Putamen (tissue), 1 donor: ENCODE data around the gene SLC47A1.
"Not testable (repeated sequence)": the region's sequence is repeated elsewhere in the genome, so short reads cannot be mapped to it uniquely, and the experiment has no call there.

Experiments
- DNase-seq: peaks from one replicate; pipeline ENCODE4 v3.0.0-alpha.2; 2016; ENCODE audit warnings: low spot score

SLC47A1 gene

DNA sequence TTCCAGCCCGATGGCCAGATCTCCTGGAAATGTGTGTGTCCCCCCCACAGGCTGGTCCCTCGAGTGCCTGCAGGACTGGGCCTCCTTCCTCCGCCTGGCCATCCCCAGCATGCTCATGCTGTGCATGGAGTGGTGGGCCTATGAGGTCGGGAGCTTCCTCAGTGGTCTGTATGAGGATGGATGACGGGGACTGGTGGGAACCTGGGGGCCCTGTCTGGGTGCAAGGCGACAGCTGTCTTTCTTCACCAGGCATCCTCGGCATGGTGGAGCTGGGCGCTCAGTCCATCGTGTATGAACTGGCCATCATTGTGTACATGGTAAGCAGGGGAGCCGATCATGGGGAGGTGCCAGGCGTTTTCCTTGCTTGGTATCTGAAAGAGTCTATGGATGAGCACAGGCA lies 22.1 kb downstream of the SLC47A1 start:
- DNase-seq = no peak

GRCh38 chr17:19558946-19559345 lies 25.3 kb downstream of the SLC47A1 start:
- DNase-seq = no peak

DNA sequence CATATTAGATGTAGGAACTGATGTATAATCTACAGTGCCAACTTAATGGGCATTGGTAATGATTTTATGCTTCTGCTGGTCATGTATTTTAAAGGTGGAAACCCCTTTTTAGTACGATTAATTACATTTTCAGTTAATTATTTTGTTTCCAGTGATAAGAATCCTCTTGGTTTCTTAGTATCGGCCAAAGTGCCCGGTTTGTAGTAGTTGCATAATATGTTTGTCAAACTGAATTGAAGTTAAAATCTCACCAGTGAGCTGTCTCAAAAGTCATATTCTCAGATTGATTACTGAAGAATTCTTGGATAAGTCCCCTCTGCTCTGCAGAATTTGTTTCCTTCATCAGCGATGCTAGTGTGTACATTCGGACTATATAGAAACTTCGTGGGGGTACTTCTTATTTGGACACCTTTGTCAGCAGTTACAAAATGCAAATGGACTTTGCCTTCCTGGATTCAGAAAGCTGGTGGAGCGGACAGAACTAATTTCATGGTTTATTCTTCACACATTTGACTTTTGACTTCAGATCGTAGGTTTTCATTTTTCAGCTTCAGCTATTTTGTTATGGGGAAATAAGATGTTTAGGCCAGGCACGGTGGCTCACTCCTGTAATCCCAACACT lies 28.2 kb downstream of the SLC47A1 start:
- DNase-seq = no peak

DNA sequence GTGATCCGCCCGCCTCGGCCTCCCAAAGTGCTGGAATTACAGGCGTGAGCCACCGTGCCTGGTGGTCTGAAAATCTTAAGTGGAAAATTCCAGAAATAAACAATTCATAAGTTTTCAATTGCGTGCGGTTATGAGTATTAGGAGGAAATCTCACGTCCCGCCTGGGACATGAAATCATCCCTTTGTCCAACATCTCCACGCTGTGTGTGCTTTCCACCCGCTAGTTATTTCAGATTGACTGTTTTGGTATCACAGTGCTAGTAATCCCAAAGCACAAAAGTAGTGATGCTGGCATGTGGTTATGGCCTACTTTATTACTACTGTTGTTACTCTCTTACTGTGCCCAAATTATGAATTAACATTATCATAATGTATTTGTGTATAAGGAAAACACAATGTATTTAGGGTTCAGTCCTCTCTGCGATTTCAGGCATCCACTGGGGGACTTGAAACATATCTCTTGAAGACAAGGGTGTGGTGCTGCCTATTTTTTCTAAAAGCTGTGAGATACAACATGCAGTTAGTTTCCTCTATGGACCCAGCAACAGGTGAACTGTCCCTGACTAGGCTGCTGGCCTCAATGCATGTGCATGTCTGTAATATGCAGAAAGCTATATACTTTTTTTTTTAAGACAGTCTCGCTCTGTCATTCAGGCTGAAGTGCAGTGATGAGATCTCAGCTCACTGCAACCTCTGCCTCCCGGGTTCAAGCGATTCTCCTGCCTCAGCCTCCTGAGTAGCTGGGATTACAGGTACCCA lies 32.3 kb downstream of the SLC47A1 start:
- no peak for DNase-seq

DNA sequence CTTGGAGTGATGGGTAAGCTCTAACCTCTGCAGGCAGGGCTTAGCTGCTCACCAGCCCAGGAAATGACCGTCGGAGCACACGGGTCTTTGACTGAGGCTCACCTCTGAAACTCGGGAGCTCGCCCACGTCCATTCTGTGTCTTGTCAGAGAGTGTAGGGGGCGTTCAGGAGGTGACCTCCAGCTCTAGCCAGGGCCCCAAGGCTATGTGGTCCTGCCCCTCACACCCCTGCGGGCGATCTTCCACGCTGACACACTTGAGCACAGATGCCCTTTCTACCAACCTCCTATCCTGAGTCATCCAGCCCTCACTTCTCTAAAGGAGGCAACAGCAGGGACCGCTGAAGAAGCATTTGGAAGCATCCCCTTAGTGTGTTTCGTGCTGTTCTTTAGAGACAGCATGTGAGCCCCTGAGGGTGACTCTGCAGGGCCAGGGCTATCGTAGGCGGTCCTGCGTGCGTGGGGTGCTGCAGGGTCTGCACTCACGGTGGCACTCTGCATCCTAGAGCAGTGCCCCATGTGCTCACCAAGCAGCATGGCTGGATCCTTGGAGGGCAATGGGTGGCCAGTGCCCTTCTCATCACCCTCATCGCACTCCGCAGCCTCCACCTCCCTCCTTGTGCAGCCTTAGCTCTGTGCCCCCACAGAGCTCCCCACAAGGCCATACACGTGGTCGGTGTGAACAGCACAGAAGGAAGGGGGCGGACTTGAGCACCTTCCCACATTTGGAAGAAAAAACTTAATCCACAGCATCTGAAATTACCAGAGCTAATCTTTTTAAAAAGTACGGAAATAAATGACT lies 33.8 kb downstream of the SLC47A1 start:
- DNase-seq = peak; percentile 10

DNA sequence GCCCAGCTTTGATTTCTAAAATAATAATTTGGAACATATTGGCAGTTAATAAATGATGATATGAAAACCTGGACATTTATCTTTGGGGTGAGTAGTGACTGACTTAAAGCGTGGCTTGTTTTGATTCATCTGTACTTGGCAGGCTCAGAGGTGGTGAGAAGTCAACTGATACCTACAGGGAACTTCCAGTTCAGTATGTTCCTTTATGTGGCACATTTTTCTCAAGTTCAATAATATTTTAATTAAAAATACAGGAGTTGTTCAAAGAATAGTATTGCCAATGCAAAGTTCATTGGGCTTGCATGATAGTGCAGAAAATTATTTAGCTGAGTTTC lies 34.3 kb downstream of the SLC47A1 start:
- no peak for DNase-seq

- no peak for DNase-seq
Measured at GRCh38 chr17:19569785-19570543, 36.3 kb downstream of the SLC47A1 start.

- DNase-seq = no peak
Measured at GRCh38 chr17:19570544-19571062, 36.9 kb downstream of the SLC47A1 start.

GRCh38 chr17:19573075-19573474 lies 39.4 kb downstream of the SLC47A1 start:
- DNase-seq = no peak

DNA sequence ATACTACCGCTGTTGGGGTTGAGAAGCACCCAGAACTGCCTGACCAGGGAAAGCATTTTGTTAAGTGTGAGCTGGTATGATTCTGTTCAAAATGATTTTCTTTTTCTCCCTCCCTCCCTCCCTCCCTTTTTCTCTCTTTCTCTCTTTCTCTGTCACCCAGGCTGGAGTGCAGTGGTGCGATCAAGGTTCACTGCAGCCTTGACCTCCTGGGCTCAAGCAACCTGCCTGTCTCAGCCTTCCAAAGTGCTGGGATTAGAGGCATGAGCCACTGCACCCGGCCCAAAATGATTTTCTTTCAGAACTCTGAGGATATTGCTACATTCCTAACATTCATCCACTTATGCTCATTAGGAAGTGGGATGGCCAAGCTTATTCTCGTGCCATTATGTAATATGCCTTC lies 41.3 kb downstream of the SLC47A1 start:
- no peak for DNase-seq

- no peak for DNase-seq
Measured at GRCh38 chr17:19578545-19578944, 44.9 kb downstream of the SLC47A1 start.

DNA sequence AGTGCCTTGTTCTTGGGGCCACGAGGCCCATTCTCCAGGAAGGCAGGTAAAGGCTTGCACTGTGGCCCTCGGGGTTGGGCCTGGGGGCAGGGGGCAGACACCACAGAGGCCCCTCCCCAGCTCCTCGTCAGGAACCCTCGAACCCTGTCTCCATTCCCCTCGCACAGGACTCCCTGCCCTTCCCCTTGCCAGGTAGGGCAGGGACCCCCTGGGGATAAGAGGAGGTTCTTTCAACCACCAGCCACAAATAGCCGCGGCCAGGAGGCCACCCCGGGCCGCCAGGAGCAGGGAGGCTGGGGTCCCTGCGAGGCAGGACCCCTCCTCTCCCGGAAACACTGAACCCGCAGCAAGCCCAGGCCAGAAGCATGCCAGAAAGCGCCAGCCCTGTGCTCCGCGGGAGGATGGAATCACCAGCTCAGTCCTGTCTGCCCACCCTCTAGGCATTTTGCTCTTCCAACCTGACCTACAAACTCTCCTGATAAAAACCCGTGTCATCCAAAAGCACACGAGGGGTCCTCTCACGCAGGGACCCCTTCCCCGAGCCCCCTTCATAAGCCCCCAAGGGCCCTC lies 45.6 kb downstream of the SLC47A1 start:
- no peak for DNase-seq

GRCh38 chr17:19579867-19580565 lies 46.4 kb downstream of the SLC47A1 start:
- no peak for DNase-seq

GRCh38 chr17:19580566-19580920 lies 46.9 kb downstream of the SLC47A1 start:
- not testable (repeated sequence) for DNase-seq

- DNase-seq = not testable (repeated sequence)
Measured at GRCh38 chr17:19582152-19582551, 48.5 kb downstream of the SLC47A1 start.

DNA sequence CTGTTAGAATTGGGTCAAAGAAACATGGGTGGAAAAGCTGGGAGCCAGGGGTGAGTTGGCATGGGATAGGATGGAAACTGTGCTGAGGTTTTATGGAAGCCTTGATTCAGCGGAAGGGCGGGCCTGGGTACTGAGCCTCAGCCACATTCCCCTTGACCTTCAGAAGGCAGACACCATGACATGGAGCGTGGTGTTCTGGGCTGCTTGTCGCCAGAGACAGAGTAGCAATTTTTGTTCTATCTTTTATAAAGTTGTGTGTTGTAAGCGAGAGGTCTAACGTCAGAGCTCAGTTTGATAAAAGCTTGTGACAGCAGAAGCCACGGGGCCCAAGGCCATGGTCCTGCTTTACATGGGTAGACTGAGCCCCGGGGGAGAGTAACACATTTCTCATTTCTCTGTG lies 50.2 kb downstream of the SLC47A1 start:
- DNase-seq = no peak

DNA sequence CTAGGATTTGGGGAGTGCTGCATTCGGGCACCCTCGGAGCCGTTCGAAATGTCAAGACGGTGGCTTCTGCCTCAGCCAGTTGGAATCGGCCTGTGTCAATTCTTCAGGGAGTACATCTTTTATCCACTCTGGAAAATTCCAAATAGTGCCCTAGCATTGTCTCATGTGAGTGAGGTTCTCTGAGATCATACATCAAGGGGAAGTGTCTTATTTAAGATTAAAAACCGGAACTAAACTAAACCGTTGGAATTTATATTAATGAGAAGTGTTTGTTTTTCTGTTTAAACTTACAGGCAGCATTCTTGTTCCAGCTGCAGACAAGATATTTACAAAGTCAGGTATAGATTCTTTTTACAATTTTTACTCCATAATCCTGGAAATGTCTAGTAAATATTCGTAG lies 56.8 kb downstream of the SLC47A1 start:
- no peak for DNase-seq

DNA sequence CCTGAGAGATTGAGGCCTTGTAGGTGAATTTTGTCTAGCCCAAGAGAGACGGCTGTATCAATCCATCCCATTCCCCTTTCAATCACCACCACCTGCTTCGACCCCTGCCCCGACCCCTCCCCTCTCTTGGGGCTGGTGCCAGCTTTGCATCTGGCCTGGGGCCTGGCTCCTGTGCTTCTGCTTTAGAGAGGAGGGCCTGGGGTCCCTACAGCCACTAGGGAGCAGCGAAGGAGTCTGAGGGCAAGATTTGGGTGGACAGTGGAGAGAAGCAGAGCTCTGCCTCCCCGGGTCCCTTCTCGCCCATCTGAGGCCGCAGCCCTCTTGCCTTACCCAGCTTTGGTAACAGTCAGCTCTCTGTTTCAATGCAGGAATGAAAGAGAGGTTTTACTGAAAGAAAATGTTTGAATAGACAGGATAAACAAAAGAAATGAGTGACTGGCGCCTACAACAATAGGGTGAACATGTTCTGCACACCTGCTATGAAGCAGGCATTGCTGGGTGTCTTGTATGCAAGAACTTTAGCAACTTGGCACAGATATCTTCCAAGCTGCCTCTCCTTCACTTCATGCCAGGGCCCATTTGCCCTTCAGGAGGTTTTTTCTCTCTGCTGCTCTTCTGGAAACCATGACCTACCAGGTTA lies 57.4 kb downstream of the SLC47A1 start:
- no peak for DNase-seq

DNA sequence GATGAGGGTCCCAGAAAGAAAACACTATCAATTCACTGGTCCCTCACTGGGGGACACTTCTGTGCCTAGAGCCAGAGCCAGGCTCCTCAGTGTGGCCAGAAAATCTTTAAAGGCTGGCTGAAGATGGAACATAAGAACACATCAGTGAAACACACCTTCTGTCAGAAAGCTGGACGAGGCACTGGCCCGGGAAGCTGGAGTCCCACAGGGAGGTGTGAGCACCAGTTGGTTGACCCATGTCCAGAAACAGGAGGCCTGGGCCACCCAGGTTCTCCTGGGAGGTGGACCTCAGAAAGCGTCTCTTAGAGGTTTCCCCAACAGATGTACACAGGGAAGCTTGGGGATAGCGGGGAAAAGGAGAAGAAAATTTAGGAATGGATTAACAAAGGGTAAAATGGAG lies 58.7 kb downstream of the SLC47A1 start:
- no peak for DNase-seq

DNA sequence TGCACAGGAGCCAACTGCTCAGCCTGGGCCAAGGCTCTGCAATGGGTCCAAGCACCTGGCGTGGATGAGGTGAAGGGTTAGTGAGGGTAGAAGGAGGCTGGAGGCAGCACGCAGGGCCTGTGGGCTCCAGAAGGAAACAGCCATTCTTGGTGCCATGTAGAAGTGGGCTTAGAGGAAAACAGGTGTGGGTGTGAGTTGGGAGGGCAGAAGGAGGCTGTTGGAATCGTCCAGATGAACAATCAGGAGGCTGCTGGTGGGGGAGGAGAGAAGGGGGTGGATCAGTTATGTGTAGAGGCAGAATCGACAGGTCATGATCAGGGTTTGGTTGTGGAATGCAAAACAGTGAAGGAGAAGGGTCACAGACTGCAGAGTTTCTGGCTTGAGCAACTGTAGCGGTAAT lies 63.2 kb downstream of the SLC47A1 start:
- no peak for DNase-seq

- no peak for DNase-seq
Measured at GRCh38 chr17:19610311-19610710, 76.7 kb downstream of the SLC47A1 start.
